ENCODE results near the gene ZFC3H1. TPM values are rescaled to one million over a fixed set of nuclear protein-coding genes. Genes with fewer than 3 reads are reported as not detected.
A peak's percentile ranks its signal among the peaks of the same experiment; 100 is the strongest.
"Not testable (repeated sequence)": the region's sequence is repeated elsewhere in the genome, so short reads cannot be mapped to it uniquely, and the experiment has no call there.

The ZFC3H1 gene
- 57.7 and 58.6 TPM in 2 replicates for total RNA-seq

- H3K4me3 Mint-ChIP-seq = peak within 1 kb of the TSS; percentile 97
- H3K9me3 Mint-ChIP-seq = no peaks in the 10 kb centered on the region
- H3K36me3 Mint-ChIP-seq (ENCODE audit: low read depth) = peaks cover 35% of the 10 kb centered on the region
- peak; percentile 90 for DNase-seq (ENCODE audit: low spot score)
- H3K27me3 Mint-ChIP-seq (ENCODE audit: insufficient read depth) = no peaks in the 10 kb centered on the region
- H3K27ac Mint-ChIP-seq = peak within 1 kb of the TSS; percentile 99
- peaks cover 43% of the 10 kb centered on the region for H3K4me1 Mint-ChIP-seq (ENCODE audit: low read depth)
- intact Hi-C loops (cut with micrococcal nuclease) = loop anchor here (1.0 to 2.0 kb wide), 8 partner anchors 23 to 1925 kb away; partner anchors contain the start of genes CNOT2, RAB21, RAB3IP and TBC1D15
These were observed at the start of gene ZFC3H1, which contains the start of gene THAP2 for GRCh38 chr12:71663561-71664410. Gene ZFC3H1 (minus strand): TSS chr12:71663848. CDS start chr12:71663610, 238 bp downstream. Gene THAP2 (plus strand): TSS chr12:71664301. CDS start chr12:71664510, 209 bp downstream.

GRCh38 chr12:71710276-71711125 lies 46.9 kb upstream of the ZFC3H1 start:
- Mint-ChIP-seq H3K36me3 (ENCODE audit: low read depth) (no peaks in the 10 kb centered on the region), H3K4me3 (no peak overlapping the region), H3K4me1 (ENCODE audit: low read depth) (peaks cover 10% of the 10 kb centered on the region), H3K9me3 (peaks cover 30% of the 10 kb centered on the region), H3K27ac (no peak overlapping the region), H3K27me3 (ENCODE audit: insufficient read depth) (peaks cover 9% of the 10 kb centered on the region)
- intact Hi-C loops (cut with micrococcal nuclease) = no loop called here
- DNase-seq (ENCODE audit: low spot score) = no peak

- H3K4me1 Mint-ChIP-seq (ENCODE audit: low read depth) = peaks cover 10% of the 10 kb centered on the region
- H3K27me3 Mint-ChIP-seq (ENCODE audit: insufficient read depth) = peaks cover 6% of the 10 kb centered on the region
- intact Hi-C loops (cut with micrococcal nuclease) = no loop called here
- no peak for DNase-seq (ENCODE audit: low spot score)
- H3K36me3 Mint-ChIP-seq (ENCODE audit: low read depth) = peaks cover 1% of the 10 kb centered on the region
- H3K4me3 Mint-ChIP-seq = no peak overlapping the region
- H3K9me3 Mint-ChIP-seq = peaks cover 25% of the 10 kb centered on the region
- H3K27ac Mint-ChIP-seq = no peak overlapping the region
These were observed 45.0 kb upstream of the ZFC3H1 start for GRCh38 chr12:71708658-71709057.

GRCh38 chr12:71704920-71705319 lies 41.3 kb upstream of the ZFC3H1 start:
- Mint-ChIP-seq H3K4me1 (ENCODE audit: low read depth) (peaks cover 10% of the 10 kb centered on the region), H3K27me3 (ENCODE audit: insufficient read depth) (no peaks in the 10 kb centered on the region), H3K27ac (no peak overlapping the region), H3K4me3 (no peak overlapping the region), H3K36me3 (ENCODE audit: low read depth) (peaks cover 3% of the 10 kb centered on the region), H3K9me3 (no peaks in the 10 kb centered on the region)
- DNase-seq (ENCODE audit: low spot score) = no peak
- intact Hi-C loops (cut with micrococcal nuclease) = no loop called here

- H3K27me3 Mint-ChIP-seq (ENCODE audit: insufficient read depth) = no peaks in the 10 kb centered on the region
These were observed 39.6 kb upstream of the ZFC3H1 start for GRCh38 chr12:71703206-71703605.

GRCh38 chr12:71702590-71702989 lies 38.9 kb upstream of the ZFC3H1 start:
- Mint-ChIP-seq H3K27me3 (ENCODE audit: insufficient read depth) (no peaks in the 10 kb centered on the region), H3K4me3 (no peak overlapping the region), H3K4me1 (ENCODE audit: low read depth) (peaks cover 1% of the 10 kb centered on the region), H3K36me3 (ENCODE audit: low read depth) (peaks cover 14% of the 10 kb centered on the region), H3K9me3 (no peaks in the 10 kb centered on the region), H3K27ac (no peak overlapping the region)
- intact Hi-C loops (cut with micrococcal nuclease) = no loop called here
- DNase-seq (ENCODE audit: low spot score) = no peak

More at GRCh38 chr12:71703206-71703605, 39.6 kb upstream of the ZFC3H1 start:
- Mint-ChIP-seq H3K27ac (no peak overlapping the region), H3K36me3 (ENCODE audit: low read depth) (peaks cover 13% of the 10 kb centered on the region), H3K9me3 (no peaks in the 10 kb centered on the region), H3K4me3 (no peak overlapping the region), H3K4me1 (ENCODE audit: low read depth) (peaks cover 8% of the 10 kb centered on the region)
- intact Hi-C loops (cut with micrococcal nuclease) = no loop called here
- no peak for DNase-seq (ENCODE audit: low spot score)

GRCh38 chr12:71702181-71702580 lies 38.5 kb upstream of the ZFC3H1 start:
- DNase-seq (ENCODE audit: low spot score); H3K4me3 Mint-ChIP-seq; intact Hi-C loops (cut with micrococcal nuclease); H3K27me3 Mint-ChIP-seq (ENCODE audit: insufficient read depth); H3K27ac Mint-ChIP-seq; H3K4me1 Mint-ChIP-seq (ENCODE audit: low read depth); H3K9me3 Mint-ChIP-seq: not testable (repeated sequence)
- H3K36me3 Mint-ChIP-seq (ENCODE audit: low read depth) = peaks cover 14% of the 10 kb centered on the region

GRCh38 chr12:71695782-71696181 lies 32.1 kb upstream of the ZFC3H1 start:
- Mint-ChIP-seq H3K4me1 (ENCODE audit: low read depth) (peaks cover 16% of the 10 kb centered on the region), H3K27ac (no peak overlapping the region), H3K36me3 (ENCODE audit: low read depth) (peaks cover 16% of the 10 kb centered on the region), H3K4me3 (no peak overlapping the region), H3K9me3 (no peaks in the 10 kb centered on the region), H3K27me3 (ENCODE audit: insufficient read depth) (no peaks in the 10 kb centered on the region)
- DNase-seq (ENCODE audit: low spot score) = no peak
- intact Hi-C loops (cut with micrococcal nuclease) = no loop called here

- intact Hi-C loops (cut with micrococcal nuclease) = no loop called here
- DNase-seq (ENCODE audit: low spot score) = no peak
- Mint-ChIP-seq H3K9me3 (no peaks in the 10 kb centered on the region), H3K4me3 (no peak overlapping the region), H3K27ac (no peak overlapping the region), H3K36me3 (ENCODE audit: low read depth) (peaks cover 10% of the 10 kb centered on the region), H3K27me3 (ENCODE audit: insufficient read depth) (no peaks in the 10 kb centered on the region), H3K4me1 (ENCODE audit: low read depth) (peaks cover 16% of the 10 kb centered on the region)
These were observed 30.6 kb upstream of the ZFC3H1 start for GRCh38 chr12:71694099-71694820.

- H3K36me3 Mint-ChIP-seq (ENCODE audit: low read depth); DNase-seq (ENCODE audit: low spot score); intact Hi-C loops (cut with micrococcal nuclease); H3K4me3 Mint-ChIP-seq; H3K9me3 Mint-ChIP-seq; H3K27me3 Mint-ChIP-seq (ENCODE audit: insufficient read depth); H3K27ac Mint-ChIP-seq: not testable (repeated sequence)
- peaks cover 16% of the 10 kb centered on the region for H3K4me1 Mint-ChIP-seq (ENCODE audit: low read depth)
These were observed 30.0 kb upstream of the ZFC3H1 start for GRCh38 chr12:71693651-71694050.

- Mint-ChIP-seq H3K4me1 (ENCODE audit: low read depth) (peaks cover 16% of the 10 kb centered on the region), H3K36me3 (ENCODE audit: low read depth) (peaks cover 5% of the 10 kb centered on the region)
- intact Hi-C loops (cut with micrococcal nuclease) = no loop called here
These were observed 29.5 kb upstream of the ZFC3H1 start for GRCh38 chr12:71693126-71693525.

GRCh38 chr12:71691504-71692129 lies 28.0 kb upstream of the ZFC3H1 start:
- DNase-seq (ENCODE audit: low spot score) = no peak
- Mint-ChIP-seq H3K4me1 (ENCODE audit: low read depth) (peaks cover 23% of the 10 kb centered on the region), H3K9me3 (no peaks in the 10 kb centered on the region), H3K27ac (no peak overlapping the region), H3K36me3 (ENCODE audit: low read depth) (peaks cover 3% of the 10 kb centered on the region), H3K4me3 (no peak overlapping the region), H3K27me3 (ENCODE audit: insufficient read depth) (no peaks in the 10 kb centered on the region)
- intact Hi-C loops (cut with micrococcal nuclease) = no loop called here

More at GRCh38 chr12:71693126-71693525, 29.5 kb upstream of the ZFC3H1 start:
- Mint-ChIP-seq H3K27ac (no peak overlapping the region), H3K9me3 (no peaks in the 10 kb centered on the region), H3K27me3 (ENCODE audit: insufficient read depth) (no peaks in the 10 kb centered on the region), H3K4me3 (no peak overlapping the region)
- no peak for DNase-seq (ENCODE audit: low spot score)
